Myocyte (in vitro differentiated cells): ENCODE data around the gene GRIFIN. TPM values are rescaled to one million over a fixed set of nuclear protein-coding genes. Genes with fewer than 3 reads are reported as not detected.

Source experiments
- DNase-seq: peaks from one replicate; pipeline ENCODE4 v3.0.0-alpha.2; 2012; ENCODE audit warnings: low read depth
- polyA plus RNA-seq: library from polyadenylated mRNA; unstranded; fragments of >200 nt; gene quantifications from one replicate; pipeline ENCODE4 v1.2.1, GENCODE V29; 2012; ENCODE audit warnings: missing spikeins
- total RNA-seq: library from RNA; depleted of rRNA; stranded (reverse); fragments of >200 nt; gene quantifications from 2 replicates; pipeline ENCODE4 v1.2.3, GENCODE V29; 2014

The GRIFIN gene, protein sequence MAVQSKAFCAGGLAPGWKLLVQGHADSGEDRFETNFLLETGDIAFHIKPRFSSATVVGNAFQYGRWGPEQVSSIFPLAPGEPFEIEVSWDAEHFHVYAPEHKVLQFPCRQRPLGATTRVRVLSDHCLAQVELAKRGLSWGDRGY
- total RNA-seq = not detected in 2 replicates
- not detected for polyA plus RNA-seq

DNA sequence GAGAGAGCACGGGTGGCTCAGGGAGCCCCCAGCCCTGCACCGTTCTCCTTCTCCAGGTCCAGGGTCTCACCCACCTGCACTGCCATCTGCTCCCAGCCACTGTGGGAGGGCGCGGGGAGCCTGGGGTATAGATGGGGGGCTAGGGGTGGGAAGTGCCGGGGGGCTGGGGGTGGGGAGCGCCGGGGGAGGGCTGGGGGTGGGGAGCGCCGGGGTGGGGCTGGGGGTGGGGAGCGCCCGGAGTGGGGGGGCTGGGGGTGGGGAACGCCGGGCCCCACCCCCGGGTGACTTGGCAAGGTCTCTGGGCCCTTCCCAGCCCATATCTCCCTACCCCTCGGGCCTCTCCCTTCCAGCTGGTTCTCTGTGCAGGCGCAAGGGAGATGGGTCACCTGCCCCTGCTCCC is at the start of gene GRIFIN:
Gene GRIFIN (minus strand): TSS at position 101 of the 400 bp plus-strand sequence. CDS start 15 bp downstream, at position 86.
- no peak for DNase-seq

DNA sequence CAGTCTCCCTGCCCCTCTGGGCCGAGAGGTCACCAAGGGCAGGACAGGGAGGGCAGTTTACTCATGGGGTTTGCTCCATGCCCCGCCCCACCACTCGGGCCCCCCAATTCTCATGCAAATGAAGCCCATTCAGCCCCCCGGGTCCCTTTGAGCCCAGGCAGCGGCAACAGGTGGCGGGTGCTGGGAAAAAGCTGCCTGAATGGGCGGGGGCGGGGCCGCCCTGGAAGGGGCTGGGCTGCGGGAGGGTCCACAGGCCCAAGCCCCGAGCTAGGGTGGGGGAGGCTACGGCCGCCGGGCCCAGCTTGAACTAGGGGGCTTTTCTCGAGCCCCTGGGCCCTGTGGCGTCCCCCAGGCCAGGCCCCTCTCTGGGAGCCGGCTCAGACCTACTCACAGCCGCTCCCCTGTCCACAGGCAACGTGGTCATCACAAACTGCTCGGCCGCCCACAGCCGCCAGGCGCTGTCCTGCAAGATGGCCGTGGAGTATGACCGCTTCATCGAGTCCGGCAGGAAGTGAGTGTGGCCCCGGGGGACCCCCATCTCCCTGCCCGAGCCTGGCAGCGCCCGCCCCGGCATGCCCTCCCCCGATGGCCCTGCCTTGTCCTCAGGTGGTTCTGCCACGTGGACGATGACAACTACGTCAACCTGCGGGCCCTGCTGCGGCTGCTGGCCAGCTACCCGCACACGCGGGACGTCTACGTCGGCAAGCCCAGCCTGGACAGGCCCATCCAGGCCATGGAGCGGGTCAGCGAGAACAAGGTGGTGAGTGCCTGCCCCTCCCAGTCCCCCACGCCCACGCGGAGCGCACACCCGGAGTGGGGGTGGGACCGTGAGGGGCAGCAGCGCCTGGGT is 48.8 kb upstream of the GRIFIN start:
- DNase-seq = no peak

DNA sequence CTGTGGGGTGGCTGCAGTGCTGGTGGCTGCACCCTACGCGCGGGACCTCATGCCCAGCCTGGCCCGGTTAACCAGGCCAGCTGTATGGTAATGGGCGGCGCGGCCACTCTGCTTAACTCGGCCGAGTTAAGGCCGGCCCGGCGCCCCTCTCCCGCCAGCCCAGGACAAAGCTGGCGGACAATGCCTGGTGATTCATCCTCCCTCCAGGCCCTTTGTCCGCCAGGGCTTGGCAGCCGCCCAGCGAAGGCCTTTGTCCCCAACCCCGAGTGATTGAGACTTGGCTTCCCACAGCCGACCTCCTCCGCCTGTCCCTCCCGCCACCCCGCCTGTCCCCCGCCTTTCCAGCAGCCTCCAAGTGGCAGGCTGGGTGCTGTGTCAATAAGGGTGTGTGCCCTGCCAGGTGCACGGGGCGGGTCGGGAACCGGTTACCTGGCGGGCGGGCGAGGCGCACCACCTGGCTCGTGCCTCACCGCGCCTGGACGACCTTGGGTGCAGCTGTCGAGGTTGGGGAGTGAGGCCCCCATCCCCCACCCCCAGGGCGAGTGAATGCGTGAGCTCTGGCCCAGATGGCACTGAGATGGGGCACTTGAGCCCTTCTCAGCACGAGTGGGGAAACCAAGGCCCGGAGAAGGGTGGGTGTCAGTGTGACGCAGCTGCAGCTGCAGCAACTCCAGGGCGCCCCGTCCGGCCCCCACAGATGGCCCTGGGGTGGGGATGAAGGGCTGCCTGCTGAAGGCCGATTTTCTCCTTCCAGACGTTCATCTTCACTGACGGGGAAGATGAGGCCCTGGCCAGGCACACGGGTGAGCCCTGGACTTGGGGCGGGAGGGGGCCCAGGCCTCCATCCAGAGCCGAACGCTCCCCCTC is 48.0 kb upstream of the GRIFIN start:
- peak; percentile 94 for DNase-seq

DNA sequence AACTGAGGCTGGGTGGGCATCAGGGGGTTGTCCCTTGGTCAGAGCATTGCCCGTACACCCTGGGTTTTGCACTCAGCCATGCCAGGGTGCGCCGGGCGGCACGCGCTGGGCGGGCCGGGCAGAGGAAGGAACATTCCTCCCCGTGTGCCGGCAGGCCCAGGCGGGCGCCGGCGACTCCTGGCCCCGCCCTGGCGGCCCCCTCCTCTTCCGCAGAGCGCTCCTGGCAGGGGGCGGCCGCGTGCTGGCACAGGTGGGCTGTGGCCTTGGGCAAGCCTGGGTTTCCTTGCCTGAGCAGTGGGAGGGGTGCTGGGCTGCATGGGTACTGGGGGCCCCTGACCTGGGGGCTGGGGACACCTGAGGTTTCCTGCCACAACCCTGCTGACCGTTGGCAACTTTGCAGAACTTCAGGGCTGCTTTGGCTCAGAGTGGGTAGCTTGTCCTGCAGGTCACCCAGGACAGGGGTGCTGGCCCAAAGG is 47.3 kb upstream of the GRIFIN start:
- no peak for DNase-seq

DNA sequence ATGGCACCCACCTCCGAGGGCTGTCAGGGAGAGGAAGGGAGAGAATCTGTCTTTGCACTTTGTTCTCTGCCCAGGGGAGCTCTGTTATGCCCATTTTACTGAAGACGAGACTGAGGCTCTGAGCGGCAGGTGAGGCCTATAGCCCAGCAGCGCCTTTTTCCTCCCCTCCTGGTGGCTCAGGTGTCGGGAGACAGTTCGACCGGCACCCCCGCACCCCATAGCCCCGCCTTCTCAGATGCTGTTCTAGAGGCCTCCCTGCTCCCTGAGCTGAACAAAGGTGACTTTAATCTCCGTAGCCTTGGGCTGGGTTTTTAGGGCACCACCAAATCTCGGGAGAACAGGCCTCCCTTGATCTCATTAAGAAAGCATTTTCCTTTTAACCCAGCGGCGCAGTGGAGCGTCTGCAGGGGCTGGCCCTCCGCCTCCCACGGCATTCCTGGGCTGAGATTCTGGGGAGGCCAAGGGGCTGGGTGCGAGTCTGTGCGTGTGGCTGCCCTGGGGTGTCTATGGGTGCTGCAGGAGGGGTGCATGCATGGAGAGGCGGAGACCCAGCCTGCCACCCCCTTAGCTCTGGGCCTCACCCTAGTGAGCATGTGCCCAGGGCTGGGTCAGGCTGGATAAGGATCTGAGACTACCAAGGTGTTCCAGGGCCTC is 46.7 kb upstream of the GRIFIN start:
- no peak for DNase-seq

DNA sequence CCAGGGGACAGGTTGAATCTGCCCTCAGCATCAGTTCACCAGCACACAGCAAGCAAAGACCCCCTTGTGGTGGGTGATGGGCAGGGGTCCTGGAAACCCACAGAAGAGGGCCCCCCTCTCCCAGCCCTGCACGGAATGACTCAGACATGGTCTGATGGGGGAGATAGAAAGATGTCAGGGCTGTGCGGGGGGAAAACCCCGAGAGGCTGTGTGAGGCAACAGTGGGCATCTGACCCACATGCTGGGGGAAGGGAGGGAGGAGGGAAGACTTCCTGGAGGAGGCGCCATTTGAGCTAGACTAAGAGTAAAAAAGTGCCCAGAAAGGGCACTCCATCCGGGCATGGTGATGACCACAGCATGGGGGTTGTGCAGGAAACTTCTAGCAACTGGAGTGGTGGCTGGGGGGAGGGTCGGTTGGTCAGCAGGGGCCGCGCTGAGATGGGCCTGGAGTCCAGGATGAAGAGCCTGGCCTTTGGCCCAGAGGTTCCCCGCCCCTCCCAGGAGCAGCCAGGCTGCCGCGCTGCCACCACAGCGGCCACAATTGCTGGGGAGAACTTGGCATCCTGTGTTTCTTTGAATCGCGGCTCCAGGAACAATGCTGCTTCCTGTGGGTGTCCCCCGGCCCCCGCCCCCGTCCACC is 45.9 kb upstream of the GRIFIN start:
- peak; percentile 71 for DNase-seq

DNA sequence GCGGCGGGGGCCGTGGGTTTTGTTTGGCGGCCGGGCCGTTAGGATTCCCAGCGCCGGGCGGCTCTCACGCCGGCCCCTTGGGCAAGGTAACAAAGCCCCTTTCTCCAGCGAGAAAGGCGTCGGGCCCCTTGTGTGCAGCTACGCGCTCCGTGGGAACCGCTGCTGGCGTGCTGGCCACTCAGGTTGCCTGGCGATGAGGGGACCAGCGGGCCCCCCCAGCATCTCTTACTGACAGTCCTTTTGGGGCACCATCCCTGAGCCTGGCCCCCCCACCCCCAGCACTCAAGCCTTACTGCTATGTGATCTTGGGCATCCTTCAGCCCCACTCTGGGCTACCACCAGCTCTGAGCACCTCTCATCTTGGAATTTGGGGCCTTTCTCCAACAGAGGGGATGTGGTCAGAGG is 45.1 kb upstream of the GRIFIN start:
- no peak for DNase-seq

DNA sequence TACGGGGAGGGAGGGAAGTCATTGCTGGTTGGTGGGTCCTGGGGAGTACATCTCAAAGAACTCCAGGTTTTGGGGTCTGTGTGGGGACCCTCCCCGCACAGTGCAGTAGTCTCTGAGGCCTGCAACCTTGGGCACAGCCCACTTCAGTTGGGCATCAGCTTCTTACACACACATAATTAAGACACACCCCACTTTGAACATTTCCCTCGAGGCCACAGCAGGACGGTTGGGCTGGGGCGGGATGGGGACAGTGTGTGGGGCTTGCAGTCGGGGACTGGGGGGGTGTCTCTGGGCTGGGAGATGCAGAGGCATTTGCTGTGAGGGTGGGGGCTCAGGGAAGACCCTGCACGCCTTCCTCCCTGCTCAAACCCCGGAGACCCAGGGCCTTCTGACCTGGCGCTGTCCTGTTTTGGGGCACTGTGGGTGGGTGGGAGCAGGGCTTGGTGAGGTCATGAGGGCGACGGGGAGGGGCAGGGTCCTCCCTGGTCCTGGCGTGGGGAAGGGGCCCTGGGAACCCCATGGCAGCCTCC is 44.6 kb upstream of the GRIFIN start:
- no peak for DNase-seq

DNA sequence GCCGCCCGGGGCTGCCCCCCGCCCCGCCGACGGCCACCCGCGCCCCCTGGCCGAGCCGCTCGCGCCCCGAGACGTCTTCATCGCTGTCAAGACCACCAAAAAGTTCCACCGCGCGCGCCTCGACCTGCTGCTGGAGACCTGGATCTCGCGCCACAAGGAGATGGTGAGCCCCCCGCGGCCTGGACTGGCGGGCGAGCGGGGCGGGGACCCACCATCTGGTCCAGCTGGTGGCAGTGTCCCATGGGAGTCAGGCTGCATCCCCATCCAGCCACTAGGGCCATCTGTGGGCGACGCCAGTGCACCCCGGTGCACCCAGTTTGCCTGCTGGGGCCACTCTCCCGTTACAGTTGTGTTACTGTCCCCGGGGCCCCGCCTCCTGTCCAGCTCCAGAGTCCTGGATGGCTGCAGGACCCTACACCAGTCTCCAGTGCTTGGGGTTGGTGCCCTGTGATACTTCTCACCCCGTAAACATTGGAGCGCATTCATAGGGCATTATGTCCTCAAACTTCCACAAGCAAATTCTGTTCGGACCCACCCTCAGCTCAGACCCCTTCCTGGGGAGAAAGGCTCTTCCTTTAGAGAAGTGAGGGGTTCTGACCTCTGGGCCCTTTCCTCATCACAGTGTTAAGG is 44.0 kb upstream of the GRIFIN start:
- no peak for DNase-seq

DNA sequence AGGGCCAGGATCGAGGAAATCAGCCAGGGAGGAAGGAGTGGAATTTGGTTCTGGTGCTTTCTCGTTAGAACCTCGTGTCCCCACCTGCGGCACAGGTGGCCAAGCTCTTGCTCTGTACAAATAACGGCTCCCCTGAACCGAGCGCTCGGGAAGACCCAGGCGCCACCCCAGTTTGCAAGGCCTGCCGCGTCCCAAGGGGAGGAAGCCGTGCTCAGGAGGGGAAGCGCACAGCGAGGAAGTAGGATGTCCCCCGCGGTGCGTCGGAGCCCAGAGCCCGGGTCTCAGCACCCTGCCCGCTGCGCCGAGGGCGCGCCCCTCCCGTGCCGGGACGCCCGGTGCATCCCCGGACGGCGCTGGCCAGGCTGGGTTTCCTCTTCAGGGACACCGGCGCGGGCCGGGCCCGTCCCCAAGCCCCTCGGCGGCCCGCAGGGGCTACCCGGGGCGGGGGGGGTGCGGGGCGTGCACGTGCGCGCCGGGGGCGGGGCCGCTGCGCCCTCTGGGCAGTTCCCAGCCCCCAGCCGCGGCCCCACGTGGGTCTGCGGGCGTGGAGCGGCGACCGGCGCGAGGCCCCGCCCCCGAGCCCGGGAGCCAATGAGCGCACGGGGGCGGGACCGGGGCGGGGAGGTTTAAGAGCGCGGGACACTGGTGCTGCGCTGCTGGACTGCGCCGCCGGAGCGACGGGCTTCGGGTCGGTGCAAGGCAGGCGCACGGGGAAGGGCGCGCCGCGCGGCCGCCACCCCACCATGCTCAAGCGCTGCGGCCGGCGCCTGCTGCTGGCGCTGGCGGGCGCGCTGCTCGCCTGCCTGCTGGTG is 43.1 kb upstream of the GRIFIN start, which contains the start of gene LFNG:
Gene LFNG (plus strand): TSS at position 656 of the 812 bp plus-strand sequence. CDS start 88 bp downstream, at position 744.
- peak; percentile 95 for DNase-seq

DNA sequence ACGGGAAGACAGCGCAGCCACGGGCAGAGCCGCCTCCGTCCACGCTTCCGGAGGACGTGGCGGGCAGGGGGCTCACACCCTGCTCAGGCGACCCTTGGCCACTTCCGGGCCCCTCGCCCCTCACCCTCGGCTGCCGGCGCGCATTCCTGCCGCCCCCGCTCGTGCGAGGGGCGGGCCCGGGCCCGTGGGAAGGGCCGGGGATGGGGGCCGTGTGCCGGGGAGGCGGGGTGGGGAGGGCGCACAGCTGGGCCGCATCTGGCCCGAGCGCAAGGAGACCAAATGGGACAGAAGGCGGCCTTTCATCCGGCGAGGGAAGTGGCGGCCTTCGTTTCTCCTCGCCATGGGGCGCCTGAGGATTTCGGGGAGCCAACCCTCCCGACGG is 42.5 kb upstream of the GRIFIN start:
- no peak for DNase-seq

DNA sequence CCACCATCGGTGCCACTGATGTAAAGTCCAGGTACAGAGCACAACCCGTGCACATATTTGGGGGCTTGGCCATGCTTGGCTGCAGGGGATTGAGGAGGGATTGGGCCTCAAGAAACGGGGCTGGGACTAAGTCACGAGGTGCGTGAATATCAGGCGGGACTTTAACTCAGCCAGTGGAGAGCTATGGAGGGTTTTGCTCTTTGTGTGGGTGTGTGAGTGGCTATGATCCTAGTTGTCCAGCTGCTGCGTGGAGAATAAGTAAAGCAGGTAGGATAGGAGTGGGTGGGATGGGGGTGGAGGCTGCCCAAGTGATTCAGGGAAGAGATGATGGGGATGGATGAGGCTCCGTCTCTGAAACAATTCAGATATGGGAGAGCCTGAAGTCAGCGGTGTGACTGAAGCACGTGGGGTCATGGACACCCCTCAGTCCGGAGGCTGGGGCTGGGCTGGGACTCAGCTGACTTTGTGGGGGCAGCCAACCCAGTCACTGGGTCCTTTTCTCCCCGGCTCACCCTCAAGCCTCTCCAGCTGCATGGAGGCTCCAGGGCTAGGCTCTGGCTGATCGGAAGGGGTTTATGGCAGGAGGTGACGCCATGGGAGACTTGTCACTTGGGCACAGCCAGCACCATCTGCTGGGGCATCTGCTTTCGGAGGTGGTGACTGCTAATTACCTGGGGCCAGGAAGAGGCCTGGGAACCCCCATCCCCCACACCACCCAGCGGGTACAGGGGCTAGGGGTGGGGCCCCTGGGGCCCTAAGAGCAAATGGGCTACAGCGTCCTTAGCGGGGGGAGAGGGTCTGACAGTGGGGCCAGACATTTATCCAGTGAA is 41.7 kb upstream of the GRIFIN start:
- no peak for DNase-seq

DNA sequence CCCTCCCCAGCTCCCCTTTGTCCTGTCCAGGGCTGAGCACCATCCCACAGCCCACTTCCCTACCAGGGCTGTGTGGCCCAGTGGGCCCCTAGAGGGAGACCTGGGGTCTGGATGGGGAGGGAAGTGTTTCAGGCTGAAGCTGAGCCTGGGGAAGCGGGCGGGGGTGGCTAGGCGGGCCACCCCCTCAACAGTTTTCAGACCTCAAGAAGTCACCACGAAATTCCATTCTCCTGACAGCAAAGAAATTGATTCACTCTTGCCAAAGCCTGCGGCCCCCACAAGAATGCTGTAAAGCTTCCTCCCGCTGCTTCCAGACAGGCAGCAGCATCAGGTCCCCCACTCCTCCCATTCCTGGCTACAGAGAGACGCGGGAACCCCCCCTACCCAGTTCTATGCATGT is 40.8 kb upstream of the GRIFIN start:
- DNase-seq = peak; percentile 95

DNA sequence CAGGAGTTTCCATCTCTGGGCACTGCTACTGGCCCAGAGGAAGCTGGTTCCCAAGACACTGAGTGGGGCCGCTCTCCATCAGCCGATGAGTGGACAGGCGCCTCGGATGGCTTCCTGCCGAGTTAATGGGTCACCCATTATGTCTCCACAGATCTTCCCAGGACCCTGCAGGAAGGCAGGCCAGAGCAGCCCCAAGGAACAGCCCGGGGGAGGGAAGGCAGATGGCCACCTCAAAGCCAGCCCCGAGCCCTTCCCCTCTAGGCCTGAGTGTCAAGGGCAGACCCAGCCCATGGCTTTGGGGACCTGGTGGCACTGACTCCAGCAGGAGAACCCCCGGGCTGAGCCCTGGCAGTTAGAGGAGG is 40.0 kb upstream of the GRIFIN start:
- DNase-seq = no peak

DNA sequence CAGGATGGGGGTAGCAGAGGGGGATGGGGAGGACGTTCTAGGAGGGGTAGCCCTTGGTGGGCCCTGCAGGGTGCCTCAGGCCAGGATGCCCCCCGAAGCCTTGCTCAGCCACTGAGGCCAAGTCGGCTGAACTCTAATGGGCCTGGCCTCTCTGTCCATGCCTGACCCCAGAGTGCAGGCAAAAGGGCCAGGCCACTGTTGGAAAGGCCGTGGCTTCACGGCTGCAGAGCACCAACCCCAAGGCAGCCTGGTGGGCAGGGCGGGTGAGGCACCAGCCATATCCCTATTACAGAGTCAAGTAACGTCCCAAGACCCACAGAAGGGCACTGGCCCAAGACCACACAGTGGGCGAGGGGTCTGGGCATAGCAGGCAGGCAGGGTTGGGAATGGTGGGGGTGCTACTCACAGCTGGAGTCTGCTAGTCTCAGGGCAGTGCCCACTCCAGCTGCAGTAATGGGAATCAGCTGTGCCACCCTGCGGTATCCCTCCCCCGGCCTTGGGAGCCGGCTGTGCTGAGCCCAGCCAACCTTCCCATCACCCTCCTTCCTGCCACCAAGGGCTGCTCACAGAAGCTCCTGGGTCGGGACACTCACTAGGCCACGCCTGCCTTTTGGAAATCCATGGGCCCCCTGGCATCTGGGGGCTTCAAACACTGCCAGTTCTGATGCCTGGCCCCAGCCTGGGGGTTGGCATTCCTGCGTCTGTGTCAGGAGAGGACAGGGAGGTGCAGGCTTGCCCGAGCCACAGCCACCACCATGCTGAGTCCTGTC is 39.4 kb upstream of the GRIFIN start:
- peak; percentile 79 for DNase-seq

DNA sequence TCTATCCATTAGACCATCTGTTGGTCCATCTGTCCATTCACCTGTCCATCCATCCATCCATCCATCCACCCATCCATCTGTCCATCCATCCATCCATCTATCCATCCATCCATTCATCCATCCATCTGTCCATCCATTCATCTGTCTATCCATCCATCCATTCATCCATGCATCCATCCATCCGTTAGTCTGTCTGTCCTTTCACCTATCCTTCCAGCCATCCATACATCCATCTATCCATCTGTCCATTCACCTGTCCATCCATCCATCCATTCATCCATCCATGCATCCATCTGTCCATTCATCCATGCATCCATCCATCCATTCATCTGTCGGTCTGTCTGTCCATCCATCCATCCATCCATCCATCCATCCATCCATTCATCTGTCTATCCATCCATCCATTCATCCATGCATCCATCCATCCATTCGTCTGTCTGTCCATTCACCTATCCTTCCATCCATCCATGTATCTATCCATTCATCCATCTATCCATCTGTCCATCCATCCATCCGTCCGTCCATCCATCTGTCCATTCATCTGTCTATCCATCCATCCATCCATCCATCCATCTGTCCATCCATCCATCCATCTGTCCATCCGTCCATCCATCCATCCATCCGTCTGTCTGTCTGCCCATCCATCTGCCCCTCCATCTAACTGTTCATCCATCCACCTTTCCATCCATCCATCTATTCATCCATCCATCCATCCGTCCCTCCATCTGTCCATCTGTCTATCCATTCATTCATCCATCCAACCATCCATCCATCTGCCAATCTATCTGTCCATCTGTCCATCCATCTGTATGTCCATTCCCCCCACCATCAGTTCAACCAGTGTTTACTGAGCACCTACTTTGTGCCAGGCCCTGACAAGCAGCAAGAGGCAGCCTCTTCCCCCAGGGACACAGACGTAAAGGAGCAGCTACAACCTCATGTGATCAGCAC is 38.5 kb upstream of the GRIFIN start:
- no peak for DNase-seq
